Measurements from ENCODE around the gene SEPTIN12.

DNA sequence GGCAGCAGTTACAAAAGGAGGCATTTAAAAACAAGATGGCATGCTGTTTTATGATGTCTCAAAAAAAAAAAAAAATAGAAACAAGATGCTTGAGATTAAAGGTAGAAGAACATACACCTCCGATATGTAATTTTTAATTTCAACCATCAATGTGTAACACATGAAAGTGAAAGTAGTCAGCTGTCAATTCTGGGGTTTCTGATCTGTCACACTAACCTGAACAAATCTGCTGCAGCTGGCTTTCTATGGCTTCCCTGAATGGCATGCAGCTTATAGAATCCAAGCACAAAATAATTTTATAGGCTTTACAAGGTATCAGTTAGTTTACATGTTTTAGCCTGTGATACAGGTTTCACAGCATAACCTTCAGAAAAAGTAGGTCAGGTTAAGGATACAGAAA is 45.4 kb upstream of the SEPTIN12 start:
- no peak for TF ChIP-seq POLR2AphosphoS5 (IDR thresholded peaks at IDR 0.05)
- TF ChIP-seq, protein P1, sequence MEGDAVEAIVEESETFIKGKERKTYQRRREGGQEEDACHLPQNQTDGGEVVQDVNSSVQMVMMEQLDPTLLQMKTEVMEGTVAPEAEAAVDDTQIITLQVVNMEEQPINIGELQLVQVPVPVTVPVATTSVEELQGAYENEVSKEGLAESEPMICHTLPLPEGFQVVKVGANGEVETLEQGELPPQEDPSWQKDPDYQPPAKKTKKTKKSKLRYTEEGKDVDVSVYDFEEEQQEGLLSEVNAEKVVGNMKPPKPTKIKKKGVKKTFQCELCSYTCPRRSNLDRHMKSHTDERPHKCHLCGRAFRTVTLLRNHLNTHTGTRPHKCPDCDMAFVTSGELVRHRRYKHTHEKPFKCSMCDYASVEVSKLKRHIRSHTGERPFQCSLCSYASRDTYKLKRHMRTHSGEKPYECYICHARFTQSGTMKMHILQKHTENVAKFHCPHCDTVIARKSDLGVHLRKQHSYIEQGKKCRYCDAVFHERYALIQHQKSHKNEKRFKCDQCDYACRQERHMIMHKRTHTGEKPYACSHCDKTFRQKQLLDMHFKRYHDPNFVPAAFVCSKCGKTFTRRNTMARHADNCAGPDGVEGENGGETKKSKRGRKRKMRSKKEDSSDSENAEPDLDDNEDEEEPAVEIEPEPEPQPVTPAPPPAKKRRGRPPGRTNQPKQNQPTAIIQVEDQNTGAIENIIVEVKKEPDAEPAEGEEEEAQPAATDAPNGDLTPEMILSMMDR (IDR thresholded peaks at IDR 0.05): no peak
